Measurements from ENCODE around the gene BGN.

The BGN gene

DNA sequence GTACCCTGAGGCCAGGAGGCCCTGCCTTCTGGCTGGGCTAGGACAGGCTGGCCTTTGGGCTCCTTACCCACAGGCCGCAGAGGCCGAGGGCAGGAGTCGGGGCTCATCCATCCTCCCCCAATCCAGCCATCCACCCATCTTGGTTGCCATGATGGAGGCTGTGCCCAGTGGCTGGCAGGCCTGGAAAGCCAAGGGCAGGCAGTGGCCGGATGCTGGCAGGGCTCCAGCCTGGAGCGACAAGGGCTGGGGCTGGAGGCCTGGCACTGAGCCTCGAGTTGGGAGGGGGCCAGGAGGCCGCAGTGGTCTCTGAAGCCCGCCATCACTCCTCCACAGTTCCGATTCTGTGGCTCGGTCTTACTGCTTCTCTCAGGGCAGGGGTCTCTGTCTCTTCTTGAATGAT, 8.6 kb upstream of the BGN start:
- DNase-seq = no peak

- no peak for DNase-seq
Measured at GRCh38 chrX:153487590-153488071, 7.1 kb upstream of the BGN start.

DNA sequence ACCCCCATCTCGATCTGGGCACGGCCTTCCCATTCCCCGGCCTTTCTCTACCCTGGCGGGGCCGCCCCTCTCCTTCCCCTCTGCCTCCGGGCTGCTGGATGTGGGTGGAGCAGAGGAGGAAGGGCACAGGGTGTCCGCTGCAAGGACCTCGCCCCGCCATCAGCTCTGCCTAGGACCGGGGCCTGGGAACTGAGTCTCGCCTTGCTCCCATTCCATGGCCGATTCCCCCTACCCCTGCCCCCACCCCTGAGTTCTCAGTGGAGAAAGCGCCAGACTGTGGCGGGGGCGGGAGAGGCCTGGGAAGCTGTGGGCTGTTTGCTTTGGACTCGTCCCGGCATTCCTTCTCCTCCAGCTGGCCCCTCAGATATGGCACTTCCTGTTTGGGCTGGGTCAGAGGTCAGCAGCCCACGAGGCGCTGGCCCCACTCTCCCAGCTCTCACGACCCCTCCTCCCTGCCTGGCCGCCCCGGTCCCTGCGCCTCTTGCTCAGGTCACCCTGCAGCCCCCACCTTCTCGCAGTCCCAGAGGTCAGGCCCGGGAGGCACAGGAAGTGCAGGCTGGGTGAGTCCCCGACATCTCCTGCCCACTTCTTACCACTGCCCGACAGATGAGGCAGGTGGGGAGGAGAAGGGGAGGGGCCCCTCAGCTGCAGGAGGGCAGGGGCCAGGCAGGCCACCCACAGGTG, 6.4 kb upstream of the BGN start:
- DNase-seq = no peak

DNA sequence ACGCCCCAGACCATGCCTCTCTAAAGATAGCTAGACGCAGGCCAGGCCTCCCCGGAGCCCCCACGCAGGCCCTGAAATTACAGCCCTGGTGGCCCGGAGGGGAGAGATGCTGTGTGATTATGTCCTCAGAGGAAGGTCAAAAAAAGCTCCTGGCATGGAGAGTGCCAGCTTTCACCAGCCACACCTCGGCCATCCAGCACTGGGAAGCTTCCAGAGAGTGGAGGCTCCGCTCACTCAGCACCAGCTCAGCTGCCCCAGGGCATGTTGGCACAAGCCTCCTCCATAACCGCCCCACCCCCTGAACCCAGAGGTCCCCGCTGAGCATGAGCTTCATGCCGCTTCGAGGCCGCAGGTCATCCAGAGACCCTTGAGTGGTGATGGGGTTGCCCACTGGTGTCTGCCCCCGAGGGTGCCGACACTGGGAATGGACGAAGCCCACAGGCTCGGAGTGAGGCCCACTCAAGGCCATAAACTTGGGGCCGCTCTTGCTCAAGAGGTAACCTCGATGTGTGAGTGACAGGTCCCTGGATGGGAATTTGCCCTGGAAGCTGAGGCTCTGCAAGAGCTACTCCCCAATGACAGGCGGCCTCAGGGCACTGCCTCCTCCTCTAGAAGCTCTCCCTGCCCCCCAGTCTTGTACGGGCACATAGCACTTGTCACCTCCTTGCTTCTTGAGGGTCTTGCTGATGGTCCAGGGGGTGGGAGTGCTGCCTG, 4.4 kb upstream of the BGN start:
- no peak for DNase-seq

DNA sequence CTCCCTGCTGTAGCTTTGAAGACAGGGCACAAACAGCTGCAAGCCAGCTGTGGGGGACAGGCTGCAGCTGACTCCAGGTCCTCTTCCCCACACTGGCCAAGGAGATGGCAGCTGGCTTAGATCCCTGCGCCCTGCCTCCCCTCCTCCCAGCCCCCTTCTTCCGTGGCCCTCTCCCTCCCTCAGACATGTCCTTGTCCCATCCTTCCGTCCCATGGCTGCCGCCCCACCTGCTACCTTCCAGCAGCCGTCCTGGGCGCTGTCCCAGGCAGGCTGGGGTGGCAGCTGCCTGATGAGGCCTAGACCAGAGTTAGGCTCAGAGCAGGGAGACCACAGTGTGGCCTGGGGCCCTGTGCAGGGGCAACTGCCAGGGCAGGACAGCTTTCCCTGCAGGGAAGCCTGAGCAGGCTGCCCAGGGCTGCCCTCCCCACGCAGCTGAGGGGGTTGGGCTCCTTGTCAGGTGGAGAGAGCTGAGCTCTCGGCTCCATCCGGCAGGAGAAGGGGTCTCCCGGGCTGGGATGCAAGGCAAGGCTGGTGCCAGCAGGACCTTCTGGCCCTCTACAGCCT, 3.3 kb upstream of the BGN start:
- DNase-seq = no peak

DNA sequence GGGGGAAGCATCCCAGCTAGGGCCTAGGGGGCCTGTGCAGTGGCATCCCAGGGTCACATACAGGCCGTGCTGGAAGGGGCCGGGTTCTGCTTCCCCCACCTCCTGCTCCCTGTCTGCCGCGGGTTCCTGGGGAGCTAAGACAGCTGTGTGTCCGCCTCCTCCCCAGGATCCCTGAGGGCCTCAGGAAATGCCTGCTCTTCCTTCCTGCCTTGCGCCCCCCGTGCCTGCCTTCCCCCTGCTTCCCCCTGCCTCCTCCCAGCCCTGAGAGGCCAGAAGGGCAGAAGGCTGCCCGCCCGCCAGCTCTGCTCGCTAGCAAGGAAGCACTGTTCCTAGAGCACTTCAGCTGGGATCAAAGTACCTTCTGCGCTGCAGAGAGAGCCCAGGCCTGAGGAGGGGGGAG, 2.9 kb upstream of the BGN start:
- DNase-seq = no peak

DNA sequence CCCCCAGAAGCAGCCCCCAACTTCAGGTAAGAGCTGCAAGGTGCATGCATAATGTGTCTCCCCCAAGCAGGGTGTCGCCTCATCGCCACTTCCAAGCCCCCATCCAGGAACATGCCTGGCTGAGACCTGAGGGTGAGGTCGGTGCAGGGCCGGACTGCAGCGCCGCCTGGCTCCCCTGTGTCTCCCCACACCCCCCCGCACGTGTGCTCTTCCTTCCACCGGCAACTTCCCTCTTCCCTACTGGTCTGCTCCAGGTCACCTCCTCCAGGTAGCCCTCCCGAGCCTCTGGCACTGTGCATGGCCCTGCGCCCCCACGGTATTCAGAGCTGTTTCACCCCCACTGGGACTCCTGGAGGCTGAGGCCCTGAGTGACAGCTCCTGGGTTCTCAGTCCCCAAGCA, 2.2 kb upstream of the BGN start:
- DNase-seq = no peak

- no peak for DNase-seq
Measured at GRCh38 chrX:153493085-153493484, 1.7 kb upstream of the BGN start.

DNA sequence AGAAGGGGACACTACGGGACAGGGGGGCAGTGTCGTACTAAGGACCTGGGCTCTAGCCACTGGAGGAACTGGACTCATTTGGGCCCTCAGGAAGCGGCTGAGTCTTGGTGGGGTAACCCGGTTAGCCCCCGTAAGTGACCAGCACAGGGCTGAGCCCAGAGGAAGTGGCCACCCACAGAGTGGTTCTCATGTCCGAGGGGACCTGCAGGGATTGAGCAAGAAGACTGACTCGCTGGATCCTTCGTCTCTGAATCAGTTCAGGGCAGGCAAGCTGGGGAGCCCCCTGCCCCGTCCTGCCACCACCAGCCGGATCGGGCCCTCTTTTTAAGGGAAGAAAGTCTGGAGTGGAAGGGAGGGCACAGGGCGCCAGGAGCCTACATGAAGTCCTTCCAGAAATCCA, 719 bp upstream of the BGN start:
- DNase-seq = no peak

DNA sequence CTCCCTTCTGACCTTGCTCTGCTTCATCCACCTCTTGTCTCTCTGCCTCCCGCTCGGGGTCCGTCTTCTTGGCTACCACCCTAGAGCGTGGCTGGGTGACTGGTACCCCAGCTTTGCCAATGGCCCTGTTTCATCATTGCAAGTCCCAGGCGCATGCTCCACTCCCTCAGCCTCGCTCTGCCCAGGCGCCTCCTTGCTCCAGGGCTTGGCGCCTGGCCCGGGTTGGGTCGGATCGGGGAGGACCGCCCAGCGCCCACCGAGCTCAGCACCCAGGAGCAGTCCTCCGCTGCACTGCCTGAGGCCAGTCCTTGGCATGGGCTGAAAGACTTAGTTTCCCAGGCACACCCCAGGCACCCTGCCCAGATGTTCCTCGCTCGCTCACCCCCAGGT, 577 bp downstream of the BGN start:
- DNase-seq = no peak

DNA sequence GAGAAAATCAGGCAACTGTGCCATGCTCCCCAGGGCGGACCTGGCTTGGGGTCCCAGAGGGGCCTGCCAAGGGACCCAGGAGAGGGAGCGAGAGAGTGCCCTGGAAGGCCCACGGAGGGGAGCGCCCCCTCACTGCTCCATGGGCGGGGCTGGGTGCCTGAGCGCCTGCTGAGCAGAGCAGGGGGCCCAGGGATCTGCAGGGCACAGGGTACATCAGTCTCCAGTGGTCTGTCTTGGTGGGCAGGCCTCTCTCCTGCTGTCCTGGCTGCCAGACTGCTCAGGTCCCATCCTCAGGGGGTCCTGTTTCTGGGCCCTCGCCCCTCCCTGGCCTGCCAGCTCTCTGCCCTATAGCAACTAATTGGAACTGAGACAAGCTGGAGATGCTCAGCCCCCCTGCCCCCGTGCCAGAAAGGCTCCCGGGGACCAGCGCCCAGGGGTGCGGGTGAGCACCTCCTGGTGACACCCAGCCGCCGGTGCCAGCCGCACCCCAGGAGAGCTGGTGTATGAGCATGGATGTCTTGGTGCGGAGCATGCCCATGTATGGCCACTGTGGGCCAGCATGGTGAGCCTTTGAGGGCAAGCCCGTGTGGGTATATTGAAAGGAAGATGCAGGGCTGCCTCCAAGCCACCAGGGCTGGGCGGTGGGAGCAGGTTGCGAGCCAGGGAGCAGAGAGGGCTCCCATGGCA, 1.3 kb downstream of the BGN start:
- DNase-seq = no peak

GRCh38 chrX:153496590-153496959, 1.8 kb downstream of the BGN start:
- DNase-seq = no peak

DNA sequence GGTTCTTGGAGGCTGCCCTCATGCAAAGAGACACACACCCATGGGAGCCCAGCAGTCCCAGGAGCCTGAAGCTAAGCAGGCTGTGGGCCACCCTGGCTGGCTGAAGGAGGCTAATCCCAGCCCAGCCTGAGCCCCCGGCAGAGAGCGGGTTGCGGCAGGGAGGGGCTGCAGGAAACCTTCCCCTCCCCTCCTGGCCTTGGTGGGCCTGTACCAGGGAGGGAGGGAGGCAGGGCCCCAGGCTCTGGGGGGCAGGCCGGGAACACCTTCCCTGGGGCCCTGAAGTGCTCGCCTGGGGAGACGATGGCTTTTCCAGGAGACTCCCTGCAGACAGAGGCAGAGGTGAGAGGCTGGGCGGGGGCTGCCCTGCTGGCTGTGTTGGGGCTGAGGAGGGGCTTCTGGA, 3.7 kb downstream of the BGN start:
- no peak for DNase-seq

GRCh38 chrX:153499341-153499740, 4.6 kb downstream of the BGN start:
- DNase-seq = no peak

- DNase-seq = no peak
Measured at GRCh38 chrX:153499876-153500275, 5.1 kb downstream of the BGN start.

GRCh38 chrX:153500676-153501280, 6.0 kb downstream of the BGN start:
- DNase-seq = no peak

- DNase-seq = no peak
Measured at GRCh38 chrX:153501530-153501929, 6.8 kb downstream of the BGN start.

DNA sequence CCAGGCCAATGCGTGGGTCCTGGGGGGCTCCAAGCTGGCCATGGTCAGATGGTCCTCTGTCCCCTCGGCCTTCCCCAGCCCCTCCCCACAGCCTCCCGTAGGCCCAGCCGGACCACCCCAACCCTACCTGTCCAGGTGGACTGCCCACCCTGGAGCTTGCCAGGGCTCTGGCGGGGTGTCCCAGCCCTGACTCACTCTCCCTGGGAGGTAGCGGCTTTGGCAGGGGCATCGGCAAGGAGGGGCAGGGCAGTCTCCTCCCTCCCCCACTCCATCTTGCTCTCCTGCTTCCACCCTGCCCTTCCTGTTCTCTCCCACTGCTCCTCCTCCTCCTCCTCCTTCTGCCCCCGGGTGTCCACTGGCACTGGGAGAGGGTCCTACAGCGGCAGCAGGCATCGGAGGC, 7.4 kb downstream of the BGN start:
- DNase-seq = no peak

DNA sequence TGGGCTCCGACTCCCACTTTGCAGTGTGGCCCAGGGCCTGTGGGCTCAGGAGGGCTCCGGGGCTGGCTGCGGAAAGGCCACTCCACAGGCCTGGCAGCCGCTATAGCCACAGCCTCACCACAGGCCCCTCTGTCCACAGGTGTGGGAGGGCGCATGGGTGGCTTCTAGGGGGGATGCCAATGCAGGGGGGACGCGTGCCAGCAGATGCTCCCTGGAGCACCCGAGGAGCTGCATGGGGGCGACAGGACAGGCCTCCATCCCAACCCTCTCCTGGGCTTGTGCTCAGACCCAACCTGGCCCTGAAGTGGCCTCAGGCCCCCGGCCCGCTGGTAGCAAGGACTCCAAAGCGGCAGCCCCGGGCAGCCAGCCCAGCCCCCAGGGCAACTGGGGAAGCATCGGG, 8.0 kb downstream of the BGN start:
- DNase-seq = no peak

DNA sequence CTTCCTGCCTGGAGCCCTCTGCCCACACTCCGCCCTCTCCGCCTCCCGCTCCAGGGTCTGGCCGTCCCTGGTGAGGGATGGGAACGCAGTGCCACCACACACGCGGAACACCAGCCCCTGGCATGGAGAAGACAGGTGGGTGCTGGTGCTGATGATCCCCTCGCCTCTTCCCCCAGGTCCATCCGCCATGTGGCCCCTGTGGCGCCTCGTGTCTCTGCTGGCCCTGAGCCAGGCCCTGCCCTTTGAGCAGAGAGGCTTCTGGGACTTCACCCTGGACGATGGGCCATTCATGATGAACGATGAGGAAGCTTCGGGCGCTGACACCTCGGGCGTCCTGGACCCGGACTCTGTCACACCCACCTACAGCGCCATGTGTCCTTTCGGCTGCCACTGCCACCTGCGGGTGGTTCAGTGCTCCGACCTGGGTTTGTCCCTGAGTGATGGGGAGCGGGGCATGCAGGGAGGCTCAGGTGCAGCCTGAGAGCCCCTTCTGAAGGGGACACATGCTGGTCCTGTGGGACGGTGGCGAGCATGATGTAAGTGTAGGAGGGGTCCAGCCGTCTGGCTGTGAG, 9.8 kb downstream of the BGN start:
- no peak for DNase-seq

GRCh38 chrX:153505361-153505760, 10.6 kb downstream of the BGN start:
- no peak for DNase-seq

DNA sequence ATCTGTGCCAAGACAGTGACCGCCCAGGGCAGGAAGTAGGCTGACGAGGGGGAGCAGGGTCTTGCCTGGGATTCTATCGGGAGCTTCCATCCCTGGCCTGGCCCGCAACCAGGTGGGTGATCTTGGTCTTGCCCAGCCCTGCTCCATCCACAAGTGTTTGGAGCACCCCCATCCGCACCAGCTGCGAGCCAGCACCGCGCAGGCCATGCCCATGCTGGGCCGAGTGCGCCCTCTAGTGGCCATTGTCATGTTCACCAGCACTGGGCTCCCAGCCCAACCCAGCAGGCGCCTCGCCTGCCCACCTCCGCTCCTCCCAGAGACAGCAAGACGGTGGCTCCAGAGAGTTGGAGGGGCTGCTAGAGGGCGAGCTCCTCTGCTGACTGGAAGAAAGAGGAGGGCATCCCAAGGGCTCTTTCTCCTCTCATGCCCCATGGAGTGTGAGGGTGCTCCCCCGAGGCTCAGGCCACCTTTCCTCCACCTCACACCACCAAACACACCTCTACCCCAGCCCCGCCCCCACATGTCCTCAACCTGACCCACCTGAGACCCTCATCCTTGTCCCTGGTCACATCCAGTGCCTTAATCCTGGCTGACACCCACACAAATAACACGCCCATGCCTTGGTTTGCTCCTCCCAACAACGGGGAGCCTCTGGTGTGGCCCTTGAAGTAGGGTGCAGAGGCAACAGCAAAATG, 12.9 kb downstream of the BGN start:
- DNase-seq = peak; percentile 88 to 91

DNA sequence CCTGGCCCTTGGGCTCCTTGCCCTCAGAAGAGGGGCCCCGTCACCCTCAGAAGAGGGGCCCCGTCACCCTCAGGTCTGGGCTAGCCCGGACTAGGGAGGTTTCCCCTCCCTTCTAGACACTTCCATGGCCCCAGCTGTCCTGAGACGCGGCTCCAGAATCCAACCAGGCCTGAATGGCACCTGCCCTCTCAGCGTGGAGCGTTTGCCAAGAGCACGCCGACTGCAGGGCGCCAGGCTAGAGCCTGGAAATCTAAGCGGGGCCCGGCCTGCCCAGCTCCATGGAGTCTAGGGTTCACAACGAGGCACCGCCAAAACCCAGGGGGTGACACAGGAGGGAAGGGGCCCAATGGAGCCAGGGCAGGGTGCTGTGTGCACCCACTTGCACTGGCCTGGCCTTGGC, 14.8 kb downstream of the BGN start:
- no peak for DNase-seq

Measured in activated T-cell treated with anti-CD3 and anti-CD28 coated beads, Interleukin-2, amount 50 U/mL, for 48 hours (primary cell).